ENCODE results near the gene NUDT19. TPM values are rescaled to one million over a fixed set of nuclear protein-coding genes. Genes with fewer than 3 reads are reported as not detected.

The NUDT19 gene
- total RNA-seq, 1 donor from 2014 or later = 18.5 TPM

DNA sequence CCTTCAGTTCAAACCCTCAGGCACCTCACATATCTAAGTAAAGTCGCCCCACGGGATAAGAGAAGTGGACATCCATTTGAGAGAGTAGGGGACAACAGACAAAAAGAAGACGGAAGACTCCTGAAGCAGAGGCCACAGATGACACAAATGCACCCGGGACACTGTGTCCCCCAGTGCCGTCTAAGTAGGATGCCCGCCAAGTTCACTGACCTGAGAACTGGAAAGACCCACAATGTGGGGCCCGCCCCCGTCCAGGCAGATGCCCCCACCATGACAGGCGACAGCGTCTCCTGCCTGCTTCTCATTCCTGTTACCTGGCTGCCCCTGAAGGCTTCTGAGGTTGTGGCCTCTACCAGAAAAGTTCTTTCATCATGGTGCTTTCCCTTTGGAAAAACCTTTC, 33.5 kb upstream of the NUDT19 start:
- no peak for ATAC-seq
- Histone ChIP-seq H3K36me3 (peaks cover 52% of the 10 kb centered on the region), H3K27ac (no peak overlapping the region), H3K4me3 (no peak overlapping the region), H3K27me3 (ENCODE audit: low read depth) (no peaks in the 10 kb centered on the region), H3K4me1 (peaks cover 3% of the 10 kb centered on the region), H3K9me3 (no peaks in the 10 kb centered on the region)
- intact Hi-C loops (cut with DNase I) = no loop called here
- TF ChIP-seq, protein P1, sequence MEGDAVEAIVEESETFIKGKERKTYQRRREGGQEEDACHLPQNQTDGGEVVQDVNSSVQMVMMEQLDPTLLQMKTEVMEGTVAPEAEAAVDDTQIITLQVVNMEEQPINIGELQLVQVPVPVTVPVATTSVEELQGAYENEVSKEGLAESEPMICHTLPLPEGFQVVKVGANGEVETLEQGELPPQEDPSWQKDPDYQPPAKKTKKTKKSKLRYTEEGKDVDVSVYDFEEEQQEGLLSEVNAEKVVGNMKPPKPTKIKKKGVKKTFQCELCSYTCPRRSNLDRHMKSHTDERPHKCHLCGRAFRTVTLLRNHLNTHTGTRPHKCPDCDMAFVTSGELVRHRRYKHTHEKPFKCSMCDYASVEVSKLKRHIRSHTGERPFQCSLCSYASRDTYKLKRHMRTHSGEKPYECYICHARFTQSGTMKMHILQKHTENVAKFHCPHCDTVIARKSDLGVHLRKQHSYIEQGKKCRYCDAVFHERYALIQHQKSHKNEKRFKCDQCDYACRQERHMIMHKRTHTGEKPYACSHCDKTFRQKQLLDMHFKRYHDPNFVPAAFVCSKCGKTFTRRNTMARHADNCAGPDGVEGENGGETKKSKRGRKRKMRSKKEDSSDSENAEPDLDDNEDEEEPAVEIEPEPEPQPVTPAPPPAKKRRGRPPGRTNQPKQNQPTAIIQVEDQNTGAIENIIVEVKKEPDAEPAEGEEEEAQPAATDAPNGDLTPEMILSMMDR (IDR thresholded peaks at IDR 0.05) = no peak
- no peak for DNase-seq

DNA sequence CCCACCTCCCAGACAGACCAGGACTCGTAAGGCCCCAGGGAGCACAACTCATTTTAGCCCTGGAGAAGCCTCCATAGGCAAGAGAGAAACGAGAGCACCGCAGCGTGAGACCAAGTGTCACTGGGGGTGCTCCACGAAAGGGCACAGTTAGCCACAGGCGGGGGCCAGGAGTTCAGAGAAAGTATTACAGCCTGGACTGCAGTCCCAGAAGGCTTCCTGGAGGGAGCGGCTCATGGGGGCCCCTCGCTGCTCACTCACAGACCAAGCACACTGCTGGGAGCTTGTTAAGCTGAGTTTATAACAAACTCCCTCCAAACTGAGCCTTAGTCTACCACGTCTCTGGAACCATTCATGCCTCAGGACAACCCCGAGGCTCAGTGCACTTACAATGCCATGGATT, 33.1 kb upstream of the NUDT19 start:
- no peaks in the 10 kb centered on the region for H3K9me3 ChIP-seq
- no peaks in the 10 kb centered on the region for H3K4me1 ChIP-seq
- H3K27me3 ChIP-seq (ENCODE audit: low read depth) = no peaks in the 10 kb centered on the region
- H3K4me3 ChIP-seq = no peak overlapping the region
- TF ChIP-seq, protein P1 (IDR thresholded peaks at IDR 0.05) = no peak
- peaks cover 52% of the 10 kb centered on the region for H3K36me3 ChIP-seq
- ATAC-seq (peak in 1 of 2 donors; percentile 25), DNase-seq (no peak)
- H3K27ac ChIP-seq = no peak overlapping the region
- intact Hi-C loops (cut with DNase I) = no loop called here

DNA sequence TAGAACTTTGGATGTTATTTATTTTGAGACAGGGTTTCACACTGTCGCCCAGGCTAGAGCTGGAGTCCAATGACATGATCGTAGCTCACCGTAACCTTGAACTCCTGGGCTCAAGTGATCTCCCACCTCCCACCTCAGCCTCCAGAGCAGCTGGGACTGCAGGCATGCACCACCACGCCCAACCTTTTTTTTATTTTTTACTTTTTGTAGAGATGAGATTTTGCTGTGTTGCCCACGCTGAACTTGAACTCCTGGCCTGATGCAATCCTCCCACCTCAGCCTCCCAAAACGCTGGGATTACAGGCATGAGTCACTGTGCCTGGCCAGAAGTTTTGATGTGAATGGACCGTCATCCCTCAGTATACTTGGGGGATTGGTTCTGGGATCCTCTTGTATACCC, 30.3 kb upstream of the NUDT19 start:
- TF ChIP-seq, protein P1 (IDR thresholded peaks at IDR 0.05) = no peak
- intact Hi-C loops (cut with DNase I) = no loop called here

DNA sequence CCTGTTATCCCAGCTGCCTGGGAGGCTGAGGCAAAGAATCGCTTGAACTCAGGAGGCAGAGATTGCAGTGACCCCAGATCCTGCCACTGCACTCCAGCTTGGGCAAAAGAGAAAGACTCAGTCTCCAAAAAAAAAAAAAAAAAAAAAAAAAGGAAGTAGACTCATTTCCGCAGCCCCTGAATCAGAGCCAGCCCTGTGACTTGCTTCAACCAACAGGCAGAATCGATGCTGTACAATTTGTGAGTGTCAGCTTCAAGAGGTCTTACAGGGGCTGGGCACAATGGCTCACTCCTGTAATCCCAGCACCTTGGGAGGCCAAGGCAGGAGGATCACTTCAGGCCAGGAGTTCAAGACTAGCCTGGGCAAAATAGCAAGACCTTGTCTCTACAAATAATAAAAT, 29.4 kb upstream of the NUDT19 start:
- H3K9me3 ChIP-seq = no peaks in the 10 kb centered on the region
- no peak overlapping the region for H3K27ac ChIP-seq
- peaks cover 31% of the 10 kb centered on the region for H3K36me3 ChIP-seq
- H3K4me1 ChIP-seq = no peaks in the 10 kb centered on the region
- intact Hi-C loops (cut with DNase I) = no loop called here
- ATAC-seq = no peak
- no peaks in the 10 kb centered on the region for H3K27me3 ChIP-seq (ENCODE audit: low read depth)
- TF ChIP-seq, protein P1 (IDR thresholded peaks at IDR 0.05) = no peak
- no peak for DNase-seq
- no peak overlapping the region for H3K4me3 ChIP-seq

More for the DNA sequence above, 30.3 kb upstream of the NUDT19 start:
- Histone ChIP-seq H3K36me3 (peaks cover 31% of the 10 kb centered on the region), H3K9me3 (no peaks in the 10 kb centered on the region), H3K4me3 (no peak overlapping the region), H3K27me3 (ENCODE audit: low read depth) (no peaks in the 10 kb centered on the region), H3K27ac (no peak overlapping the region), H3K4me1 (no peaks in the 10 kb centered on the region)
- no peak for DNase-seq
- no peak for ATAC-seq

DNA sequence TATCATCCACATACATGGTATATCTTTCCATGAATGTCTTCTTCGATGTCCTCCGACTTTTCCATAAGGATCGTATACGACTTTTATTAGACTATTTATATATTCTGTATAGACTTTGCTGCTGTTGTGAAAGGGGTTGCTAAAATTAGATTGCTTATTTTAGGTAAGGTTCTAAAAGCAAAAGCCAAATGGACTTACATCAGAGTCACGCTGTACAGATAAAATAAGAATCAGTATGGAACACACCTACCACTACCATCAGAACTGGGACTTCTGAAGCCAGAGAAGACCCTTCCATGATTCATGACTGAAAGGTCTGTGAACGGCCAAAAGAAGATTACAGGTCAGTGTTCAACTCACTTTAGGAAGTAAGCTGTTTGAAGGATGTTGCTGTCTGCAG, 25.5 kb upstream of the NUDT19 start:
- no peak overlapping the region for H3K27ac ChIP-seq
- no peaks in the 10 kb centered on the region for H3K27me3 ChIP-seq (ENCODE audit: low read depth)
- peaks cover 15% of the 10 kb centered on the region for H3K4me1 ChIP-seq
- no peak for ATAC-seq
- intact Hi-C loops (cut with DNase I) = no loop called here
- peaks cover 18% of the 10 kb centered on the region for H3K36me3 ChIP-seq
- TF ChIP-seq, protein P1 (IDR thresholded peaks at IDR 0.05) = no peak
- no peak for DNase-seq
- H3K9me3 ChIP-seq = no peaks in the 10 kb centered on the region
- no peak overlapping the region for H3K4me3 ChIP-seq

DNA sequence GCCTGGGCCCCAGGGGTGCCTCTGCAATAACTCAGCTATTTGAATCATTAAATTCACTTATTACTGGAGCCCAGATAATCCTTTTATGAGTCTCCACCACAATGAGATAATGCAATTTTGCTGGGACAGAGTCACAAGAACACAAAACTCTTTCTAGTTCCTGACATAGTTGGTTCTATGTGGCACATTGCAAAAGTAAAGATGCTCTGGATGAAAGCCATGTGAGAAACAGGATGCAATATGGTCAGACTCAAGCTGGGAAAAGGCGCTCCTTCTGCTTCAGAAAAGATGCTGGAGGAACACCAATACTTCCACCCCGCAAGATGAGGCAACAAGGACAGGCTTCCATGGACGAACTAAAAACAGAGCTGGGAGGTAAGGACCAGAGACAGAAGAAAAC, 22.3 kb upstream of the NUDT19 start:
- ATAC-seq (no peak), DNase-seq (no peak)
- intact Hi-C loops (cut with DNase I) = no loop called here
- no peak overlapping the region for H3K4me3 ChIP-seq
- no peaks in the 10 kb centered on the region for H3K9me3 ChIP-seq
- H3K36me3 ChIP-seq = peaks cover 18% of the 10 kb centered on the region
- H3K27me3 ChIP-seq (ENCODE audit: low read depth) = no peaks in the 10 kb centered on the region
- peaks cover 31% of the 10 kb centered on the region for H3K4me1 ChIP-seq
- H3K27ac ChIP-seq = no peak overlapping the region
- TF ChIP-seq, protein P1 (IDR thresholded peaks at IDR 0.05) = no peak

Data from lower lobe of right lung (tissue), 2 donors.